AG20443 (cell line): ENCODE results near the gene TNFRSF25.

Source experiments
- DNase-seq: peaks from one replicate; pipeline ENCODE4 v3.0.0; 2012; ENCODE audit warnings: low spot score, mixed read lengths

TNFRSF25 gene

GRCh38 chr1:6418668-6419396, 47.1 kb downstream of the TNFRSF25 start:
- no peak for DNase-seq

- no peak for DNase-seq
These were observed 47.9 kb downstream of the TNFRSF25 start for GRCh38 chr1:6417961-6418667.

- no peak for DNase-seq
These were observed 49.1 kb downstream of the TNFRSF25 start for GRCh38 chr1:6416906-6417305.

GRCh38 chr1:6416295-6416656, 49.7 kb downstream of the TNFRSF25 start:
- no peak for DNase-seq

GRCh38 chr1:6414881-6415626, 50.9 kb downstream of the TNFRSF25 start:
- DNase-seq, result no peak

- peak; percentile 75 for DNase-seq
These were observed 51.5 kb downstream of the TNFRSF25 start for GRCh38 chr1:6414443-6414844.

- DNase-seq, result no peak
These were observed 53.1 kb downstream of the TNFRSF25 start for GRCh38 chr1:6412896-6413295.
